Loucy (cell line): ENCODE results near the gene PATE4.

Source experiments
- H2AFZ ChIP-seq: fragments of 200-600 bp; sonication (generic); 2 replicates; pipeline ENCODE4 v1.6.0; 2016; ENCODE audit warnings: antibody characterized with exemption, mild to moderate bottlenecking, low read length, moderate library complexity
- H3F3A ChIP-seq: fragments of 200-600 bp; 2 replicates; pipeline ENCODE4 v1.6.0; 2016; ENCODE audit warnings: antibody characterized with exemption, low read depth, mild to moderate bottlenecking
- H3K27me3 ChIP-seq: fragments of 200-600 bp; sonication (generic); 2 replicates; pipeline ENCODE4 v1.6.1; 2014; ENCODE audit warnings: low read length, mild to moderate bottlenecking; ENCODE audit not compliant: insufficient read depth, poor library complexity, severe bottlenecking
- H3K36me3 ChIP-seq: fragments of 200-600 bp; sonication (generic); 2 replicates; pipeline ENCODE4 v1.6.1; 2016; ENCODE audit warnings: low read length; ENCODE audit not compliant: insufficient read depth
- H3K4me1 ChIP-seq: fragments of 200-600 bp; sonication (generic); 2 replicates; pipeline ENCODE4 v1.5.1; 2014; ENCODE audit warnings: low read length, mild to moderate bottlenecking; ENCODE audit not compliant: insufficient read depth, poor library complexity, severe bottlenecking
- H3K4me2 ChIP-seq: fragments of 200-600 bp; sonication (generic); 2 replicates; pipeline ENCODE4 v1.6.0; 2014; ENCODE audit warnings: antibody characterized with exemption, low read length, low read depth, mild to moderate bottlenecking; ENCODE audit not compliant: poor library complexity, severe bottlenecking
- H3K4me3 ChIP-seq: fragments of 200-600 bp; sonication (generic); 2 replicates; pipeline ENCODE4 v1.5.1; 2014; ENCODE audit warnings: low read length, mild to moderate bottlenecking, mixed read lengths; ENCODE audit not compliant: poor library complexity, severe bottlenecking
- H3K79me2 ChIP-seq: fragments of 200-600 bp; sonication (generic); 2 replicates; pipeline ENCODE4 v1.6.1; 2014; ENCODE audit warnings: low read length; ENCODE audit not compliant: insufficient read depth
- H3K9ac ChIP-seq: fragments of 200-600 bp; sonication (generic); 2 replicates; pipeline ENCODE4 v1.6.0; 2014; ENCODE audit warnings: mild to moderate bottlenecking, low read depth, low read length, moderate library complexity; ENCODE audit not compliant: poor library complexity, severe bottlenecking
- H3K9me2 ChIP-seq: fragments of 200-600 bp; sonication (generic); replicated peaks from 2 replicates; pipeline ENCODE4 v1.6.1; 2016; ENCODE audit warnings: low read depth, low read length, mixed read lengths
- H3K9me3 ChIP-seq: fragments of 200-600 bp; sonication (generic); 2 replicates; pipeline ENCODE4 v1.6.1; 2014; ENCODE audit warnings: mild to moderate bottlenecking, antibody characterized with exemption, low read length, low read depth; ENCODE audit not compliant: insufficient read depth
- H4K20me1 ChIP-seq: fragments of 200-600 bp; sonication (generic); 2 replicates; pipeline ENCODE4 v1.6.0; 2014; ENCODE audit warnings: antibody characterized with exemption, low read length, mild to moderate bottlenecking; ENCODE audit not compliant: insufficient read depth, poor library complexity, severe bottlenecking
- EZH2phosphoT487 ChIP-seq: fragments of 200-600 bp; IDR thresholded peaks from 2 replicates; pipeline ENCODE4 v1.6.1; 2018; ENCODE audit warnings: antibody characterized with exemption, mild to moderate bottlenecking, moderate library complexity, borderline replicate concordance
- TF ChIP-seq, protein P1 (sequence below): fragments of 200-600 bp; sonication (generic); conservative IDR thresholded peaks from 2 replicates; pipeline ENCODE4 v1.5.1; 2014; ENCODE audit warnings: mild to moderate bottlenecking, antibody characterized with exemption, low read length

PATE4 gene

DNA sequence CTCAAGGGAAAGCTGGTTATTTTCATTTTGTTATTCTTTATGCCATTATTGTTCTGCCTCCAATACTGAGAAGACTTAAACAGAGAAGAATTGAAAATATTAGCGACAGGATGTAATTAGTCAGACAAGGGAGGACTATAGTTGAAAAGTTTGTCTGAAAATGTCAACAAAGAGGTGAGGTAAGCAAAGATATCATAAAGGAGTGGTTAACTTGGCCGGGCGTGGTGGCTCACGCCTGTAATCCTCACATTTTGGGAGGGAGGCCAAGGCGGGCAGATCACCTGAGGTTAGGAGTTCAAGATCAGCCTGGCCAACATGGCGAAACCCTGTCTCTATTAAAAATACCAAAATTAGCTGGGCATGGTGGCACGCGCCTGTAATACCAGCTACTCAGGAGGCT, 50.3 kb downstream of the PATE4 start:
- Histone ChIP-seq H3K36me3 (no peaks in the 10 kb centered on the region), H3K9me3 (no peaks in the 10 kb centered on the region), H2AFZ (no peak overlapping the region), H4K20me1 (no peaks in the 10 kb centered on the region), H3K4me3 (no peak overlapping the region), H3K4me1 (peaks cover 6% of the 10 kb centered on the region), H3K79me2 (peaks cover 13% of the 10 kb centered on the region), H3K9ac (no peak overlapping the region), H3K27me3 (no peaks in the 10 kb centered on the region), H3F3A (no peaks in the 10 kb centered on the region), H3K9me2 (no peaks in the 10 kb centered on the region), H3K4me2 (no peak overlapping the region)
- TF ChIP-seq EZH2phosphoT487 = no peak
- TF ChIP-seq, protein P1, sequence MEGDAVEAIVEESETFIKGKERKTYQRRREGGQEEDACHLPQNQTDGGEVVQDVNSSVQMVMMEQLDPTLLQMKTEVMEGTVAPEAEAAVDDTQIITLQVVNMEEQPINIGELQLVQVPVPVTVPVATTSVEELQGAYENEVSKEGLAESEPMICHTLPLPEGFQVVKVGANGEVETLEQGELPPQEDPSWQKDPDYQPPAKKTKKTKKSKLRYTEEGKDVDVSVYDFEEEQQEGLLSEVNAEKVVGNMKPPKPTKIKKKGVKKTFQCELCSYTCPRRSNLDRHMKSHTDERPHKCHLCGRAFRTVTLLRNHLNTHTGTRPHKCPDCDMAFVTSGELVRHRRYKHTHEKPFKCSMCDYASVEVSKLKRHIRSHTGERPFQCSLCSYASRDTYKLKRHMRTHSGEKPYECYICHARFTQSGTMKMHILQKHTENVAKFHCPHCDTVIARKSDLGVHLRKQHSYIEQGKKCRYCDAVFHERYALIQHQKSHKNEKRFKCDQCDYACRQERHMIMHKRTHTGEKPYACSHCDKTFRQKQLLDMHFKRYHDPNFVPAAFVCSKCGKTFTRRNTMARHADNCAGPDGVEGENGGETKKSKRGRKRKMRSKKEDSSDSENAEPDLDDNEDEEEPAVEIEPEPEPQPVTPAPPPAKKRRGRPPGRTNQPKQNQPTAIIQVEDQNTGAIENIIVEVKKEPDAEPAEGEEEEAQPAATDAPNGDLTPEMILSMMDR = no peak

DNA sequence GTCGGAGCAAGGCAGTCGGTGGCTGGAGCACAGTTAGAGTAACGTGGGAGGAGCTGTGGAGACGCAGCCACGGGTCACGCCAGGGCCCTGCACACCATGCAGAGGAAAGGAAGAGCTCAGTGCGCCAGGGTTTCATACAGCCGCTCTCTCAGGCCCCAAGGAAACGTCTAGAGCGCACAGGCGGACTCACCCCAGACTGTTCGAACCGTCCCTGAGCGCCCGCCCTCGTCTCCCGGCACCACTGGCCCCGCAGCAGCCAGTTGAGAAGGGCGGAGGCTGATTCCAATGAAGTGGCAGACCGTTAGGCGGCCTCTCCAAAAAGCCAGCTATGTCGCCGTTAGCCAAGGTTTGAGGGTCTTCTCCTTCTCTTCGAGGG, 53.9 kb downstream of the PATE4 start:
- Histone ChIP-seq H3K79me2 (peaks cover 49% of the 10 kb centered on the region), H3K4me1 (peaks cover 35% of the 10 kb centered on the region), H3K9ac (peak overlapping the region; percentile 85), H3K4me3 (peak overlapping the region; percentile 85), H3K9me2 (no peaks in the 10 kb centered on the region), H3K36me3 (no peaks in the 10 kb centered on the region), H3F3A (no peaks in the 10 kb centered on the region), H3K9me3 (no peaks in the 10 kb centered on the region), H4K20me1 (peaks cover 10% of the 10 kb centered on the region), H3K27me3 (no peaks in the 10 kb centered on the region), H2AFZ (peak overlapping the region; percentile 36), H3K4me2 (peak overlapping the region; percentile 75)
- TF ChIP-seq EZH2phosphoT487 = no peak
- TF ChIP-seq, protein P1 = no peak

DNA sequence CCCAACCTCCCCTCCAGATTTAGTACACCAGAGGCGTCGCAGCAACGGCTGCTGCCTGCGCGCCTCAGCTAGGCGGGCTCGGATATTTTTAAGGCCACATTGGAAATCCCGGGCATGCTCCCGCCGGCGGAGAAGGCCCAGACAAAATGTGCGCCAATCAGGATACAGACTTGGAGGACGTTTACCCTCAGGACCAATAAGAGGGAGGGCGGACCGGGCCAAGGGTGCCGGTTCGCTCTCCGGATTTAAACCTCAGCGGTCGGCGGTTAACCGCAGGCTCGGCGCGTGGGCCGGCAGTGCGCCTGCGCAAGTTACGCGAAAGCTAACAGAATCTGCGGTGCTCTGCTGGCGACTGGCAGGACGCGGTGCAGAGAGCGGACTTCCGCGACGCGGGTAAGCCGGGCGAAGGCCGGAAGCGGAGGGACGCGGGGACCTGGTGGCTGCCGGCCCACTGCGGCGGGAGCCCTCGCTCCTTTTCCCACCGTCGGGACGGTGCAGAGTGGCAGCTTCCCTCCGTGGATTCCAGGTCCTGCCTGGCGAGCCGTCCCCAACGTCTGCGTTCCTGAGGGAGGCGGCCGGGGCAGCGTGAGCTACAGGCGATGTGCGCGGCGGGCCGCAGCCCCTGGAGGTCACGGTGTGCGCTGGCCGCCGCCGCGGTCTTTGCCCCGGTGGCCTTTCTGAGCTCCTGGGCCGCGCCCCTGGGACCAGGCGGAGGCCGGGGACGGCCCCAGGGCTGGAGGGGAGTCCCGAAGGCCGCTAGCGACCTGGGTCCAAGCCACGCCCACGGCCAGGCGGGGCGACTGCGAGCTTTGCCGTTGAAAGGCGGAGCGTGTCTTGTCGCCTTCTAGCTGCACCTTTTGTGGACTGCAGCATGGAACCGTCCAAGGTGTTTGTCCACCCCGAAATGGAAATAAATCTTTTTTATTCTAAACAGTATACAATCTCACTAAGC, 54.5 kb downstream of the PATE4 start, which contains the start of gene HYLS1:
TSS of gene HYLS1 (plus strand) at position 296 of the 952 bp plus-strand sequence. CDS start 11,701 bp downstream, outside the sequence.
- no peaks in the 10 kb centered on the region for H3K9me2 ChIP-seq
- H3K9ac ChIP-seq = peak within 1 kb of the TSS; percentile 85
- peaks cover under 1% of the 10 kb centered on the region; the same call in 1 of the 2 replicates for H3K36me3 ChIP-seq
- H3K79me2 ChIP-seq = peaks cover 55% of the 10 kb centered on the region
- H2AFZ ChIP-seq = peak within 1 kb of the TSS; percentile 82
- H3K4me3 ChIP-seq = peak within 1 kb of the TSS; percentile 85
- no peaks in the 10 kb centered on the region for H3K9me3 ChIP-seq
- H4K20me1 ChIP-seq = peaks cover 10% of the 10 kb centered on the region
- no peaks in the 10 kb centered on the region for H3F3A ChIP-seq
- TF ChIP-seq, protein P1 = peak; percentile 35
- no peak for TF ChIP-seq EZH2phosphoT487
- H3K27me3 ChIP-seq = no peaks in the 10 kb centered on the region
- peaks cover 39% of the 10 kb centered on the region for H3K4me1 ChIP-seq
- peak within 1 kb of the TSS; percentile 75 for H3K4me2 ChIP-seq
